GM20000 (cell line): ENCODE data around the gene CDK5RAP2.

Experiments used
- DNase-seq: peaks from one replicate; pipeline ENCODE4 v3.0.0; 2012; ENCODE audit warnings: low spot score
- TF ChIP-seq, protein P1 (sequence below): IDR thresholded peaks from 2 replicates; pipeline ENCODE4 v1.5.1; 2012; ENCODE audit warnings: mild to moderate bottlenecking, control low read depth; ENCODE audit errors: extremely low read depth, missing control alignments

The CDK5RAP2 gene

DNA sequence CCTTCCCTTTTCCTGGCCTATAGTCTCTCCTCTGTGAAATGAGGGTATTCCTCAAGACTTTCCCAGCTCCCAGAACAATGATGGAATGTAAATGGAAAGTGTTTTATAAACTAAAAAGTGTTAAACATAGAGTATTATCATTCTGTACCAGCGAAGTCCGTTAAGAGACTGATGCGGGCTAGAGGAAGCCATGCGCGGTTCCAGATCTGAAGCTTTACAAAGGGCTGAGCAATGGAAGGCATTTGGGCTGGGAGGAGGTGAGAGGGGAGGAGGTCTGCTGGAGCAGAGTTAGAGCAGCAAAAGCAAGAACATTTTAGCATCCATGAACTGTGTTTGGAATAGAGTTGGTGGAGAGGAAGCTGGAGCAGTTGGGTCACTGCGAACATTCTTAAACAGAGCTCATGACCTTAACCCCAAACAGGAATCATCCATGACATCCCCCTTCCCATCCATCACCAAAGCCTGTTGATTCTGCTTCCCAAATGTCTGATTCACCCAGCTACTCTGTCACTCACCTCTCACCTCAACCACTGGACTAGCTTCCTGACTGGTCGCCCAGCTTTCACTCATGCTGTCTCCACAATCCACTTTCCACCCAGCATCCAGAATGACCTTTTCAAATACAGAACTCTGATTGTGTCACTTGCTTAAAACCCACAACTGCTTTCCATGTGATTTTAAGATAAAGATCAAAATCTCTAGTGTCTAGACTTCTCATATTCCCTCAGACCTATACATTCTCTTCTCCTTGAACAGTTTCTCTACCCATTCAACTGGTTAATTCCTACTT is 37.1 kb downstream of the CDK5RAP2 start:
- TF ChIP-seq, protein P1, sequence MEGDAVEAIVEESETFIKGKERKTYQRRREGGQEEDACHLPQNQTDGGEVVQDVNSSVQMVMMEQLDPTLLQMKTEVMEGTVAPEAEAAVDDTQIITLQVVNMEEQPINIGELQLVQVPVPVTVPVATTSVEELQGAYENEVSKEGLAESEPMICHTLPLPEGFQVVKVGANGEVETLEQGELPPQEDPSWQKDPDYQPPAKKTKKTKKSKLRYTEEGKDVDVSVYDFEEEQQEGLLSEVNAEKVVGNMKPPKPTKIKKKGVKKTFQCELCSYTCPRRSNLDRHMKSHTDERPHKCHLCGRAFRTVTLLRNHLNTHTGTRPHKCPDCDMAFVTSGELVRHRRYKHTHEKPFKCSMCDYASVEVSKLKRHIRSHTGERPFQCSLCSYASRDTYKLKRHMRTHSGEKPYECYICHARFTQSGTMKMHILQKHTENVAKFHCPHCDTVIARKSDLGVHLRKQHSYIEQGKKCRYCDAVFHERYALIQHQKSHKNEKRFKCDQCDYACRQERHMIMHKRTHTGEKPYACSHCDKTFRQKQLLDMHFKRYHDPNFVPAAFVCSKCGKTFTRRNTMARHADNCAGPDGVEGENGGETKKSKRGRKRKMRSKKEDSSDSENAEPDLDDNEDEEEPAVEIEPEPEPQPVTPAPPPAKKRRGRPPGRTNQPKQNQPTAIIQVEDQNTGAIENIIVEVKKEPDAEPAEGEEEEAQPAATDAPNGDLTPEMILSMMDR = no peak

DNA sequence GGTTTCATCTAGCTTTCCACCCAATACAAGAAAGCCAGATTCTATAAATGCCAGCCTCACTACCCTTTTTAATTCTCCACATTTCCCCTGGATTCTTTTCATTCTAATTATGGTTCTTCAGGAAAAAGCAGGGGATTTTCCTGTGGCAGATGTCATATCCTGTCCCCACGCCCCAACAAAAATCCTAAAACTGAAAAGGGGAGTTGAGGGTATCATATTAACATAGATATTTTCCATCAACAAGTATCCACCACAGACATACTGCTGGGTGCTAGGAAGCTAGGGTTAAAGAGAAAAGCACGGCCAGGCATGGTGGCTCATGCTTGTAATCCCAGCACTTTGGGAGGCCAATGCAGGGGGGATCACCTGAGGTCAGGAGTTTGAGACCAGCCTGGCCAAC is 38.0 kb downstream of the CDK5RAP2 start:
- no peak for DNase-seq
- TF ChIP-seq, protein P1 = no peak

More for the DNA sequence above, 37.1 kb downstream of the CDK5RAP2 start:
- no peak for DNase-seq

DNA sequence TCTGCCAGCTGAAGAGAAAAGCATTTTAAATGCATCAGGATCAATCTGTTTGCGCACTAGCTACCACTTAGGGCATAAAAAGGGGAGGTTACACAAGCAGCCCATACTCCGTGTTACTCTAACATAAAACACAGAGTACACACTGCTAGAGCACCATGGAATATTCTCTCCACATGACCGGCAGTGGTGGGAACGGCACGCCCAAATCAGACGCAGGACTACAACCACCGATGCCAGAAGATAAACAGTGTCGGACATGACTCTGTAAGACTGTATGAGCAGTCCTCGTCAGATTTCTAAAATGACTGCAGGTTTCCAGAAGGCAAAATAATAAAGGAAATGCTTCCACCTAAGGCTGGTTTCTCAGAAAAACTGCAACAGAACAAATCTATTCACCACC is 40.0 kb downstream of the CDK5RAP2 start:
- TF ChIP-seq, protein P1 = no peak
- DNase-seq = no peak

DNA sequence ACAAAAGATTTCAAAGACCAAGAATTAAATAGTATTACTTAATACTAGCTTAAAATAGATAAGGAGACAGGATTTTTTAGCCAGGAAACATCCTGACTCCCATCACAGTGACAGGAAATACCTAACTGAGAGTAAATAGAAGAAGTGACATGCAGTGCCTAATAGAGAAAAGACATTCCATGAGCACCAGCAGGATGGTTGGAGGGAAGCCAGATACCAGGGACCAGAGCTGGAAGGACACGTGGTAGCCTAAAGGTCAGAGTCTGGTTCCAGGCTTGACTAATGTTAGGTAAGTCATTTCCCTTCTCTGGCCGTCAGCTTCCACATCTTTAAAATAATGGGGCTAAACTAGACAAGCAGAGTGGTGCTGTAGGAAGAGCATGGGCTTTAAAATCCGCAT is 41.6 kb downstream of the CDK5RAP2 start:
- TF ChIP-seq, protein P1 = no peak
- no peak for DNase-seq

DNA sequence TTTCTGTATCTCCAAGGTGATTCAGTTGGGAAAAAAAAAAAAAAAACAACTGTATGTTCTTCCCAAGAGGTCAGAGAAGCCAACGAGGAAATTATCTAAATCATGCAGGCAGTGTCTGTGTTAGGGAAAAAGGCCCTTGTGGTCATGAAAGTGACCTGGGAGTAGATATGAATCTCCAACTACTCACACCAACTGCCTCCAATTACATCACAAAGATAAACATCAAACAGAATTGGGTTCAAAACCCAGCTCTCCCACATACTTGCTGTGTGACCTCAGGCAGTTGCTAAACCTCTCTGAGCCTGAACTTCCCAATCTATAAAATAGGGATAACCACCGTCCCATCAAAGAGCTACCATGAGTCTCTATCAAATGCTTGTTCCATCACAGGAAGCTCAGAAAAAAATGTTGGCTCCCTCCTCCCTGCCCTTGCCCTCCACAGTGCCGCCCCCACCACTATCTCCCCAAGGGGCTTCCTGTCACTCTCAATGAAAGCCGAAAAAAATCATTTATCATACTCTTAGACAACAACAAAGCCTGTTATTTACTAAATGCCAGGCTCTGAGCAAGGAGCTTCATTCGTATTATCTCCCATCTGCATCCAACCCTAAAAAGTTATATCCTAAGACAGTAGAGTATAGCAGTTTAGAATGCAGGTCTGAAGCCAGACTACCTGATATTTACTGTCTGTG is 42.9 kb downstream of the CDK5RAP2 start:
- TF ChIP-seq, protein P1 = no peak
- DNase-seq = no peak

DNA sequence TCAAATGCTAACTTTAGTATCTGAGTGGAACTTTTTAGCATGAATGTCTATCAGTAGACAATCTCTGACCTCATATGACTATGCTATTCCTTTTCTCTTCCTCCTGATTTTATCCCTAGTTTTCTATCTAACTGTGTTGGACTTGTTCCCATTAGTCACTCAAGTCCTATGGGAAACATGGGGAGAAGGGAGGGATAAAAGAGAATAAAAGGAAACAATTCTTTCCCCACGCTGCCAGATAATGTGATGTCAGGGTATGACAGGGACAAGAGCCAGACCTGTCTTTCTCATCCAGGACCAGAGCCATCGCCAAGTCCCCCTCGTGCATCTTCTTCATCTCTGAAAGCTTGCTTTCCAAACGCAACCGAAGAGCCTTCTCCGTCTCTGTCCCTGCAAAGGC is 43.9 kb downstream of the CDK5RAP2 start:
- TF ChIP-seq, protein P1 = no peak
- DNase-seq = no peak

DNA sequence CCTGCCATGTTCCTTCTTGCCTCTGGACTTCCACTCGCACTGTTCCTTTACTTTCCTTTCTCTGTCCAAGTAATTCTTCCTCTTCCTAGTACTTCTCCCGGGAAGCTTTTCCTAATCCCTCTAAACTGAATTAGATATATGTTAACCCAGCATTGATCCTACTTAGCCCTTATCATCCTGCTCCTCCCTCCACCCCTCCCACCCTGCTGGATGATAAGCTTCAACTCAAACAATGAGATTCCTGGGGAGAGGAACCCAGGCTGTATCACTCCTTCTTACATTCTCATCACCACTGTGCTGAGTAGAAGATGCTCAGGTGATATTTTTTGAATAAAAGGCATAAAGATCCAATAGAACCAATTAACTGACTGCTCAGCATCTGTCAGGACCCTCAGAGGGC is 45.7 kb downstream of the CDK5RAP2 start:
- DNase-seq = no peak
- TF ChIP-seq, protein P1 = no peak
